Measurements from ENCODE around the gene ANK2.

ANK2 gene

DNA sequence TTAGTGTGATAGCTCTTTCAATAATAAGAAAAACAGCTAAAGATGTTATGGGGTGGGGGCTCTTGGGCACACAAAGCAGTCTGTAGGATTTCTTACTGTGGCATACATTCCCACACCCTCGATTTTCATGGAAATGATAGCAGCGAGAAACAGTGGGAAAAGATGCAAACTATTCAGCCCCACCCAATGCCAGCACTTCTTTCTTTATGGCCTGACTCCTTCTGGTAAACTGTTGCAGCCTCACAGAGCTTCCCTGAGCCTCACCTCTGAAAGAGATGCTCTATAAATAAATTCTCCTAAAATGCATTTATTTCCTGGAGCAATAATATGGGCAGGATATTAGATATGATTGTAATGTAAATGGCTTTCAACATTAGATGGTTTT, 910 bp downstream of the ANK2 start:
- H3K4me3 ChIP-seq (ENCODE audit: low read length) = no peak overlapping the region
- TF ChIP-seq, protein P1, sequence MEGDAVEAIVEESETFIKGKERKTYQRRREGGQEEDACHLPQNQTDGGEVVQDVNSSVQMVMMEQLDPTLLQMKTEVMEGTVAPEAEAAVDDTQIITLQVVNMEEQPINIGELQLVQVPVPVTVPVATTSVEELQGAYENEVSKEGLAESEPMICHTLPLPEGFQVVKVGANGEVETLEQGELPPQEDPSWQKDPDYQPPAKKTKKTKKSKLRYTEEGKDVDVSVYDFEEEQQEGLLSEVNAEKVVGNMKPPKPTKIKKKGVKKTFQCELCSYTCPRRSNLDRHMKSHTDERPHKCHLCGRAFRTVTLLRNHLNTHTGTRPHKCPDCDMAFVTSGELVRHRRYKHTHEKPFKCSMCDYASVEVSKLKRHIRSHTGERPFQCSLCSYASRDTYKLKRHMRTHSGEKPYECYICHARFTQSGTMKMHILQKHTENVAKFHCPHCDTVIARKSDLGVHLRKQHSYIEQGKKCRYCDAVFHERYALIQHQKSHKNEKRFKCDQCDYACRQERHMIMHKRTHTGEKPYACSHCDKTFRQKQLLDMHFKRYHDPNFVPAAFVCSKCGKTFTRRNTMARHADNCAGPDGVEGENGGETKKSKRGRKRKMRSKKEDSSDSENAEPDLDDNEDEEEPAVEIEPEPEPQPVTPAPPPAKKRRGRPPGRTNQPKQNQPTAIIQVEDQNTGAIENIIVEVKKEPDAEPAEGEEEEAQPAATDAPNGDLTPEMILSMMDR (conservative IDR thresholded peaks at IDR 0.05; ENCODE audit: low read length) = no peak
- DNase-seq (ENCODE audit: low read depth) = no peak

DNA sequence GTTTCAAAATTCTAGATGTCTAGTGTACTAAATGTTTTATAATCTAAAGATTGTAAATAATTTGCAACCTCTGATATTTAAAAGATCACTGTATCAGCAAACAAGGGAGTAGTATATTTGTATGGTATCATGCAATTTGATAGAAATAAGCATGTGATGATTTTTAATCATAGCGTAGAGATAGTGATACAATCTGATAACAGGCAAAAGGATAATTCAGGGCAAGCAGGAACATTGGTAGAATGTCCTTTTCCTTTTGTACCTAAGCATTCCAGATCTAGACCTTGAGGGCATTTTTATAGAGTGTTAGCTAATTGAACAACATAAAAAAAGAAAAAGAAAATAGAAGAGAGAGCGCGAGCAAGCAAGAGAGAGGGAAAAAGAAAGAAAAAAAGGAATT, 1.4 kb downstream of the ANK2 start:
- TF ChIP-seq, protein P1 (conservative IDR thresholded peaks at IDR 0.05; ENCODE audit: low read length) = no peak
- no peak overlapping the region for H3K4me3 ChIP-seq (ENCODE audit: low read length)
- no peak for DNase-seq (ENCODE audit: low read depth)

DNA sequence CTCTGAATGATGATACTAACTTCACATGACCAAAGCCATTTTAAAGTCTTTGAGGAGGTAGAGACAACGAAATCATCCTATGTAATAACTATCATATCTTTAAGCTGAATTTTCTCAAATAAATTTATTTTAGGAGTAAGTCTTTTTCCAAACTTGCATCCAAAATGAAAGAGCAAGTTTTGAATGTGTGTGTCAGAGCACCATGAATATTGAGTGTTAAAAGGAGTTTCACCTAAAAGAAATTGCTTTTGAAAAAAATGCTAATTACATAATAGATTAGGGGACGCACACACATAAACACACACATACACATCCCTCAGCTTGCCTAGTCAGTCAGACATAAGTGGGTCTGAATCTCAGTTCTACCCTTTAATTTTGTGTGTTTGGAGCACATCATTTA, 1.9 kb downstream of the ANK2 start:
- no peak for DNase-seq (ENCODE audit: low read depth)
- TF ChIP-seq, protein P1 (conservative IDR thresholded peaks at IDR 0.05; ENCODE audit: low read length) = no peak
- H3K4me3 ChIP-seq (ENCODE audit: low read length) = no peak overlapping the region

DNA sequence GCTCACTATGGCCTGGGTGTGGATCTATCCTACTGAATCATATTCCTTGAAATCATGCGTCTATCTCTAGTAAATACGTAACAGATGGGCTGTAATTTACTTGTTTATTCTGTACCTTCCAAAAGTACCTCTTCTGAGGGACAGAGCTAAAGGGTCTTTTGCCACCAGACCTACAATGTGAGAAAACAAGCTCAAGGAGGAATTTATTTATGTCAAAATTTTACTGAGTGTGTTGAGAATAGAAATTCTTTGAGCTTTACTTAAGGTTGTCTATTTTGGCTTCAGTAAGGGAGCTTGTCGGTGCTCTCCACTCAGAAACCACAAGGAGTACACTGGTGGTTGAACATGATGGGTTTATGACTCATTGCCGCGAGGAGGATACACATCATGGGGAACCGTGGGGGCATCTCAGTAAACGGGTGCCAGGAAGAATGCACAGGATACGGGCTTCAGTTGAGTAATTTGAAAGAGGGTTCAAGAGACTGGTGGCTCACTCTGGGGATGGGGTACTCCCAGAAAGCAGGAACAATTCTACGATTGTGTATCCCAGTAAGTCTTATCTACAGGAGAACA, 3.0 kb downstream of the ANK2 start:
- TF ChIP-seq, protein P1 (conservative IDR thresholded peaks at IDR 0.05; ENCODE audit: low read length) = no peak
- peak; percentile 60 for DNase-seq (ENCODE audit: low read depth)
- no peak overlapping the region for H3K4me3 ChIP-seq (ENCODE audit: low read length)

DNA sequence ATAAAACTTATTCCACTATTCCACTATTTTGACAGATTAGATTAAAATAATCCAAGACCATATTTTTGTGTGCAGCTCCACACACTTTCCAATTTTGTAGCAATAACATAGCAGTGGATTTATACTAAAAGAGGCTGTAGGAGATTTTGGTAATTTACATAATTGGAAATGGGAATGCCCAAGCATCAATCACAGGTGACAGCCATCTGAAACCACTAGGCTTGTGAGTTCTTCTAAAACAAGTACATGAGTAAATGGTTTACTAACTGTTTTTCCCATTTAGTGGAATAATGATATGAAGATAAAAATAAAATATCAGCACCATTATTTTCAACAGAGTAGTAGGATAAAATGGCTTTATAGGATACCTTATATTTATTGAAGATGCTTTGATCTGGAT, 4.4 kb downstream of the ANK2 start:
- TF ChIP-seq, protein P1 (conservative IDR thresholded peaks at IDR 0.05; ENCODE audit: low read length) = no peak
- no peak for DNase-seq (ENCODE audit: low read depth)
- no peak overlapping the region for H3K4me3 ChIP-seq (ENCODE audit: low read length)

DNA sequence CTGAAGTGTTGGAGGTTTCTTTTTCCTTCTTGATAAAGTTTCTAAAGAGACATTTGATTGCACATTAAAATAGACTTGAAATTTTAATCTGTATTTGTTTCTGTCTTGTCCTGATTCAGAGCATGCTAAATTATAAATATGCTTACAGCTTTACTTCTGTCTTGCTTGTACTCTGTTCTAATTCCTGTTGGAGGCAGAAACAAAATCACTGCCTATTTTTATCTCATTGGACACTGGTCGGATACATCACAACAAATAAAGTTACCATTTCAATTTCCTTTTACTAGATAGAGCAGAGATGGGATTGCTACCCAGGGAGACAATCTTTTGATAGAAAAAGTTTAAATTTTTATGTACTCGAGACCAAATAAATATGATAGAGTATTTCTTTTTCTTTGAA, 6.9 kb downstream of the ANK2 start:
- DNase-seq (ENCODE audit: low read depth) = no peak
- H3K4me3 ChIP-seq (ENCODE audit: low read length) = no peak overlapping the region
- TF ChIP-seq, protein P1 (conservative IDR thresholded peaks at IDR 0.05; ENCODE audit: low read length) = no peak

DNA sequence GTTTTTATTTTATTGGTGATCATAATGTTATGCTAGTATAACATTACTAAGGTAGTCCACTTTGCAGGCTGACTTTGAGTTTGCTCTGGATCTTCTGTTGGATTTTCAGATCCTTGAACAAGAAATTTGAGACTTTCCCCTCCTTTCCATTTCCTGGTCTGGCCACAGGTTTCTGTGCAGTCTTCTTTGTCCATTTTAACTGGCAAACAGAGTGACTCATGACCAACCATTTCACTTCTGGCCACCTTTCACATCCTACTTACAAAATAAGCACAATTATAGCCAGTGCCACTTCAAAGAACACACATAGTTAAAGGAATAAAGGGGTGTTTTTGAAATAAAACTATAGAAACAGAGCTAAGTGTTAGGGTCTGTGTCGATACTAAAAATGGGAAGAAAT, 8.4 kb downstream of the ANK2 start:
- TF ChIP-seq, protein P1 (conservative IDR thresholded peaks at IDR 0.05; ENCODE audit: low read length) = no peak
- H3K4me3 ChIP-seq (ENCODE audit: low read length) = no peak overlapping the region
- peak; percentile 16 for DNase-seq (ENCODE audit: low read depth)

Data from AG10803 (cell line).